ENCODE measurements around the gene GRHL3. TPM values are rescaled to one million over a fixed set of nuclear protein-coding genes. Genes with fewer than 3 reads are reported as not detected.

GRHL3 gene
- total RNA-seq, 2 experiments from 2014 or later = not detected

DNA sequence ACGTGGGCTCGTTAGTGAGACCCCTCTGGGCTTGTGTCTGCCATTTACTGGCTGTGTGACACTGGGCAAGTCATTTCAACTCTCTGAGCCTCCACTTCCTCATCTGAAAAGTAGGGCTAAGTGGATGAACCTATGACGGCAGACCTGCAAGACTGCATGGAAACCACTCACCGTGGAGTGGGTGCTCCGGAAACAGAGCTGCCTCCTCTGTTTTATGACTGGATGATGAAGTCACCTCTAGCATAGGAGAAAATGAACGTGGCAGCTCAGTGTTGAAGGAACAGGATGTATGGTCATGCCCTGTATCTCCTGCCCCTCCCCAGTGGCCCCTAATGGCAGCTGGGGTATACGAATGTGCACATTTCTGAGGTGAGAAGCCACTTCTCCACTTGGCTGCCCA is 53.9 kb downstream of the GRHL3 start:
- no peak for TF ChIP-seq CTCF (IDR thresholded peaks at IDR 0.05)
- ATAC-seq (ENCODE audit: poor library complexity) = no peak
- no peaks in the 10 kb centered on the region for H3K4me1 Mint-ChIP-seq (ENCODE audit: low read depth)
- no peak overlapping the region for H3K4me3 Mint-ChIP-seq
- intact Hi-C loops (cut with DNase I, micrococcal nuclease) = no loop called here
- H3K9me3 Mint-ChIP-seq = no peaks in the 10 kb centered on the region
- no peaks in the 10 kb centered on the region for H3K9me3 ChIP-seq (ENCODE audit: control insufficient read depth in 1 of 2, insufficient read depth in 1 of 2, low read length in 2 of 2)
- ChIA-PET POLR2A (no interaction called here), CTCF (no interaction called here)
- H3K36me3 ChIP-seq (ENCODE audit: insufficient read depth, low read length) = peaks cover 4% of the 10 kb centered on the region
- H3K4me1 ChIP-seq (ENCODE audit: insufficient read depth, low read length) = no peaks in the 10 kb centered on the region
- H3K36me3 Mint-ChIP-seq (ENCODE audit: low read depth) = peaks cover 11% of the 10 kb centered on the region
- H3K27ac ChIP-seq (ENCODE audit: low read depth in 1 of 2, low read length in 2 of 2) = no peak overlapping the region
- no peak for DNase-seq
- H3K4me3 ChIP-seq (ENCODE audit: low read length) = no peak overlapping the region
- H3K27ac Mint-ChIP-seq = no peak overlapping the region
- H3K27me3 ChIP-seq (ENCODE audit: control insufficient read depth in 1 of 2, insufficient read depth in 2 of 2, low read length in 2 of 2) = no peaks in the 10 kb centered on the region
- H3K27me3 Mint-ChIP-seq = no peaks in the 10 kb centered on the region

DNA sequence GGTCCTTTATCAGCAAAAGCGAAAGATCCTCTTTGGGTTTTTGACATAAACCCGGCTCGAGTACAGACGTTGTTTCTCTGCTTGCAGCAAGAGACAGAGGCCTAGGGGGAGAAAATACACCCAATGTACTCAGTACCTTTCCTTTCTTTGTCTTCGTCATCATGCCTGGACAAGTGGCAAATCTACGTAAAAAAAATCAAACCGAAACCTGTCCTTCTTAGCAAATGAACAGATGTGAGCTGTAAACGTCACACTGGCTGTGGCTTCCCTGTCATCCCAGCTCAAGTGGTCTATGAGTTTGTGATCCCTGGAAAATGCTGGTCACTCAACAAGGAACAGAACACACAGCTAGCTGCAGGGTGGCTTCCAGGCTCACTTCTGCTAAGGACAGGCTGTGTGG is 54.6 kb downstream of the GRHL3 start:
- H3K4me1 Mint-ChIP-seq (ENCODE audit: low read depth) = no peaks in the 10 kb centered on the region
- H3K4me3 Mint-ChIP-seq = no peak overlapping the region
- DNase-seq = no peak
- H3K27ac ChIP-seq (ENCODE audit: low read depth in 1 of 2, low read length in 2 of 2) = no peak overlapping the region
- H3K9me3 ChIP-seq (ENCODE audit: control insufficient read depth in 1 of 2, insufficient read depth in 1 of 2, low read length in 2 of 2) = no peaks in the 10 kb centered on the region
- POLR2A ChIA-PET = interaction anchor here (0.6 kb wide), 1 partner anchor 126 kb away, joined by 3 read pairs; no protein-coding TSS in a partner anchor
- TF ChIP-seq CTCF (IDR thresholded peaks at IDR 0.05) = no peak
- no peaks in the 10 kb centered on the region for H3K9me3 Mint-ChIP-seq
- intact Hi-C loops (cut with DNase I, micrococcal nuclease) = no loop called here
- H3K27ac Mint-ChIP-seq = no peak overlapping the region
- peaks cover 12% of the 10 kb centered on the region for H3K36me3 Mint-ChIP-seq (ENCODE audit: low read depth)
- no peaks in the 10 kb centered on the region for H3K27me3 Mint-ChIP-seq
- no peak overlapping the region for H3K4me3 ChIP-seq (ENCODE audit: low read length)
- H3K36me3 ChIP-seq (ENCODE audit: insufficient read depth, low read length) = peaks cover 4% of the 10 kb centered on the region
- no peak for ATAC-seq (ENCODE audit: poor library complexity)
- H3K4me1 ChIP-seq (ENCODE audit: insufficient read depth, low read length) = no peaks in the 10 kb centered on the region
- CTCF ChIA-PET = interaction anchor here (0.6 kb wide), 1 partner anchor 15 kb away, joined by 3 read pairs; no protein-coding TSS in a partner anchor
- no peaks in the 10 kb centered on the region for H3K27me3 ChIP-seq (ENCODE audit: control insufficient read depth in 1 of 2, insufficient read depth in 2 of 2, low read length in 2 of 2)

DNA sequence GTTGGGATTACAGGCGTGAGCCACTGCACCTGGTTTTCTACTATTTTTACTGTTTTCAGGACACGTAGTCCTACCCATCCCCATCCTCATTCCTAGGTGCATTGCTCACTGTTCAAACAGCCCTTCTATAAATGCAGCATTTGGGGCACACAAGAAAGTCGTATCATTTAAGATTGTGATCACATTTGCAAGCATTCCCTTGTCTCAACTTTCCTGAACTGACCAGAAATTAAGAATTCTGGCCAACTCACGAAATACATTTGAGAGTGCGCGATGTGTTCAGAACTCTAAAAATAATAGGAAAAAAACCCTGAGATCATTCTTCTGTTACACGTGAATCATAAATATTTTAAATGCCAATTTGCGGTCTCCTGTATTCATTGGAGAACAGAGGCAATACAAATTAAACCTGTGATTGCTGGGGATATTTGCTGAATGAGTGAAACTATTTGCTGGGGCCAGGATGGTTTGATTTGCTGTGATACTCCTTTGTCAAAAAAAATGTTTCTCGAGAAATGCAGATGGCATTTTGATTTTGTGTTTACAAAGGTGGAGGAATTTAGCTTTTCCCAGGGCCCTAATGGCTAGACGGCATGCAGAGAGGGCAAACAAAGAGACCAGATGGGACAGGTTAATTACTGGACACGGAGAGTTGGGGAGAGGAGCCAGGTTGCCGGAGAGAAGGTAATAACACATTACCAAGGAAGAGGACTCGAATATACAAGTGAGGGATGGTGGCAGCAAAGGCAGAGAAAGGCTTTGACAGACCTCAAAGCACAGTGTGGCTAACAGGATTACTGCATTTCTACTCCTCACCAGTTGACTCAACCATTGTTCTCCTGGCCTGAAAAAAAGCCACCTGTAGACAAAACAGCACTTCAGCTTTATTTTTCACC is 56.0 kb downstream of the GRHL3 start:
- POLR2A ChIA-PET = no interaction called here
- no peak for DNase-seq
- no peaks in the 10 kb centered on the region for H3K27me3 Mint-ChIP-seq
- H3K27ac ChIP-seq (ENCODE audit: low read depth in 1 of 2, low read length in 2 of 2) = no peak overlapping the region
- intact Hi-C loops (cut with DNase I, micrococcal nuclease) = no loop called here
- no peaks in the 10 kb centered on the region for H3K4me1 ChIP-seq (ENCODE audit: insufficient read depth, low read length)
- no peak for ATAC-seq (ENCODE audit: poor library complexity)
- no peaks in the 10 kb centered on the region for H3K27me3 ChIP-seq (ENCODE audit: control insufficient read depth in 1 of 2, insufficient read depth in 2 of 2, low read length in 2 of 2)
- no peak overlapping the region for H3K4me3 Mint-ChIP-seq
- no peak overlapping the region for H3K27ac Mint-ChIP-seq
- no peaks in the 10 kb centered on the region for H3K4me1 Mint-ChIP-seq (ENCODE audit: low read depth)
- no peak for TF ChIP-seq CTCF (IDR thresholded peaks at IDR 0.05)
- no peaks in the 10 kb centered on the region for H3K9me3 Mint-ChIP-seq
- H3K36me3 Mint-ChIP-seq (ENCODE audit: low read depth) = peaks cover 25% of the 10 kb centered on the region
- no peak overlapping the region for H3K4me3 ChIP-seq (ENCODE audit: low read length)
- H3K9me3 ChIP-seq (ENCODE audit: control insufficient read depth in 1 of 2, insufficient read depth in 1 of 2, low read length in 2 of 2) = no peaks in the 10 kb centered on the region
- CTCF ChIA-PET = no interaction called here
- no peaks in the 10 kb centered on the region for H3K36me3 ChIP-seq (ENCODE audit: insufficient read depth, low read length)

All from CD4-positive, alpha-beta T cell (primary cell).